Keratinocyte (primary cell): ENCODE results near the gene ADAM12. TPM values are rescaled to one million over a fixed set of nuclear protein-coding genes. Genes with fewer than 3 reads are reported as not detected.

Source experiments
- DNase-seq: peaks from one replicate; pipeline ENCODE4 v3.0.0-alpha.2; 2011; ENCODE audit warnings: low read depth, missing footprints, low spot score
- FAIRE-seq: peaks from 2 replicates; lab custom pipeline; 2011; peaks lifted over from hg19 to GRCh38; lab: Jason Lieb, UNC
- H2AFZ ChIP-seq: 2 replicates; pipeline ENCODE4 v1.6.0; 2012; ENCODE audit warnings: low read length, control low read depth, inconsistent platforms; ENCODE audit not compliant: control insufficient read depth
- H3K27ac ChIP-seq: 2 replicates; pipeline ENCODE4 v1.5.1; 2011; ENCODE audit warnings: low read length; ENCODE audit not compliant: control insufficient read depth, insufficient read depth
- H3K27me3 ChIP-seq: 3 replicates; pipeline ENCODE4 v1.6.0; 2011; ENCODE audit warnings: low read length; ENCODE audit not compliant: control insufficient read depth, insufficient read depth; ENCODE audit errors: extremely low read depth
- H3K36me3 ChIP-seq, 2 experiments: 2 replicates in 1 of 2; 3 replicates in 1 of 2; pipeline ENCODE4 v1.5.1; 2011; ENCODE audit warnings: low read length in 2 of 2, mild to moderate bottlenecking in 1 of 2; ENCODE audit not compliant: control insufficient read depth in 2 of 2, insufficient read depth in 2 of 2; ENCODE audit errors: extremely low read depth in 1 of 2
- H3K4me1 ChIP-seq: 3 replicates; pipeline ENCODE4 v1.5.1; 2011; ENCODE audit warnings: low read length; ENCODE audit not compliant: control insufficient read depth, insufficient read depth; ENCODE audit errors: extremely low read depth
- H3K4me2 ChIP-seq: 3 replicates; pipeline ENCODE4 v1.6.0; 2011; ENCODE audit warnings: low read depth, low read length; ENCODE audit not compliant: control insufficient read depth, insufficient read depth; ENCODE audit errors: extremely low read depth
- H3K4me3 ChIP-seq, 3 experiments: fragments of 200-600 bp in 1 of 3; sonication (generic) in 1 of 3; 2 replicates in 2 of 3; 3 replicates in 1 of 3; pipeline ENCODE4 v1.5.1; 2011 to 2016; ENCODE audit warnings: low read length in 3 of 3, mild to moderate bottlenecking in 3 of 3, control low read depth in 2 of 3, inconsistent platforms in 1 of 3, low read depth in 1 of 3, mixed read lengths in 1 of 3, mixed run types in 1 of 3, moderate library complexity in 1 of 3; ENCODE audit not compliant: control insufficient read depth in 2 of 3, insufficient read depth in 2 of 3; ENCODE audit errors: extremely low read depth in 1 of 3
- H3K79me2 ChIP-seq: 2 replicates; pipeline ENCODE4 v1.6.0; 2012; ENCODE audit warnings: low read length; ENCODE audit not compliant: control insufficient read depth, insufficient read depth
- H3K9ac ChIP-seq: 3 replicates; pipeline ENCODE4 v1.6.0; 2011; ENCODE audit warnings: low read length; ENCODE audit not compliant: control insufficient read depth, insufficient read depth; ENCODE audit errors: extremely low read depth
- H3K9me1 ChIP-seq: 3 replicates; pipeline ENCODE4 v1.6.0; 2011; ENCODE audit warnings: low read length; ENCODE audit not compliant: control insufficient read depth, insufficient read depth; ENCODE audit errors: extremely low read depth
- H3K9me3 ChIP-seq: 2 replicates; pipeline ENCODE4 v1.5.1; 2012; ENCODE audit warnings: low read depth, low read length; ENCODE audit not compliant: control insufficient read depth
- H4K20me1 ChIP-seq: 3 replicates; pipeline ENCODE4 v1.6.0; 2011; ENCODE audit warnings: low read length; ENCODE audit not compliant: control insufficient read depth, insufficient read depth; ENCODE audit errors: extremely low read depth
- EZH2 ChIP-seq: IDR thresholded peaks from one replicate; pipeline ENCODE4 v1.6.1; 2012; ENCODE audit warnings: inconsistent platforms, mild to moderate bottlenecking, low read length, moderate library complexity
- dilution Hi-C: fragments of 300-500 bp; cut with MboI; formaldehyde crosslinking; loops from one replicate; pipeline ENCODE4 v1.7.0; 2020; ENCODE audit warnings: low sequenced_read_pairs; ENCODE audit not compliant: extremely low pct_ligation_motif_present
- polyA minus RNA-seq, 3 experiments: library from RNA; depleted of rRNA, polyadenylated mRNA; stranded (reverse); fragments of >200 nt; gene quantifications; 1 replicate in 1 of 3; 2 replicates in 1 of 3; 3 replicates in 1 of 3; pipeline ENCODE4 v1.2.3, GENCODE V29; 2011
- polyA plus RNA-seq, 5 experiments: library from polyadenylated mRNA; depleted of rRNA in 3 of 5; stranded (reverse) in 3 of 5; stranded (forward) in 1 of 5; unstranded in 1 of 5; fragments of >200 nt; gene quantifications; 1 replicate in 1 of 5; 2 replicates in 3 of 5; 3 replicates in 1 of 5; pipeline versions ENCODE4 v1.2.1 to v1.2.3, GENCODE V29; 2011 to 2012; ENCODE audit warnings: missing spikeins in 2 of 5, low read depth in 1 of 5, low replicate concordance in 1 of 5
- TF ChIP-seq, protein P1 (sequence below), 3 experiments: IDR thresholded peaks in 1 of 3; conservative IDR thresholded peaks in 1 of 3; optimal IDR thresholded peaks in 1 of 3; 2 replicates in 2 of 3; 3 replicates in 1 of 3; pipeline versions ENCODE3 to v1.5.1; 2011; ENCODE audit warnings: low read length in 3 of 3, mild to moderate bottlenecking in 3 of 3, moderate library complexity in 2 of 3, control low read depth in 1 of 3, inconsistent platforms in 1 of 3; ENCODE audit not compliant: insufficient read depth in 2 of 3; ENCODE audit errors: extremely low read depth in 1 of 3

Gene ADAM12, protein sequence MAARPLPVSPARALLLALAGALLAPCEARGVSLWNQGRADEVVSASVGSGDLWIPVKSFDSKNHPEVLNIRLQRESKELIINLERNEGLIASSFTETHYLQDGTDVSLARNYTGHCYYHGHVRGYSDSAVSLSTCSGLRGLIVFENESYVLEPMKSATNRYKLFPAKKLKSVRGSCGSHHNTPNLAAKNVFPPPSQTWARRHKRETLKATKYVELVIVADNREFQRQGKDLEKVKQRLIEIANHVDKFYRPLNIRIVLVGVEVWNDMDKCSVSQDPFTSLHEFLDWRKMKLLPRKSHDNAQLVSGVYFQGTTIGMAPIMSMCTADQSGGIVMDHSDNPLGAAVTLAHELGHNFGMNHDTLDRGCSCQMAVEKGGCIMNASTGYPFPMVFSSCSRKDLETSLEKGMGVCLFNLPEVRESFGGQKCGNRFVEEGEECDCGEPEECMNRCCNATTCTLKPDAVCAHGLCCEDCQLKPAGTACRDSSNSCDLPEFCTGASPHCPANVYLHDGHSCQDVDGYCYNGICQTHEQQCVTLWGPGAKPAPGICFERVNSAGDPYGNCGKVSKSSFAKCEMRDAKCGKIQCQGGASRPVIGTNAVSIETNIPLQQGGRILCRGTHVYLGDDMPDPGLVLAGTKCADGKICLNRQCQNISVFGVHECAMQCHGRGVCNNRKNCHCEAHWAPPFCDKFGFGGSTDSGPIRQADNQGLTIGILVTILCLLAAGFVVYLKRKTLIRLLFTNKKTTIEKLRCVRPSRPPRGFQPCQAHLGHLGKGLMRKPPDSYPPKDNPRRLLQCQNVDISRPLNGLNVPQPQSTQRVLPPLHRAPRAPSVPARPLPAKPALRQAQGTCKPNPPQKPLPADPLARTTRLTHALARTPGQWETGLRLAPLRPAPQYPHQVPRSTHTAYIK
- polyA plus RNA-seq (0.05 to 0.14 TPM (median 0.07 TPM) in 3 replicates), polyA minus RNA-seq (0.06 to 0.13 TPM in 2 of 3 replicates, not detected in the other)
- not detected for polyA plus RNA-seq (2011; ENCODE audit: low read depth)
- polyA plus RNA-seq (2011; cell fraction: cytosol; rRNA removed): 0.09 and 0.12 TPM in 2 replicates
- 0.13 and 0.14 TPM in 2 replicates for polyA plus RNA-seq (2011; cell fraction: nucleus; rRNA removed)
- polyA plus RNA-seq (2012; ENCODE audit: low replicate concordance): 0.06 and 0.07 TPM in 2 replicates
- not detected for polyA minus RNA-seq (2011; cell fraction: cytosol; rRNA and poly(A)+ RNA removed)
- 0.21 and 0.47 TPM in 2 replicates for polyA minus RNA-seq (2011; cell fraction: nucleus; rRNA and poly(A)+ RNA removed)

GRCh38 chr10:126387931-126388911 lies at the start of gene ADAM12:
Gene ADAM12, minus strand, starts transcription at chr10:126388477. Its CDS starts 332 bp downstream, at chr10:126388145.
- DNase-seq (no peak), FAIRE-seq (no peak)
- peak; percentile 9 for TF ChIP-seq EZH2
- TF ChIP-seq, protein P1, sequence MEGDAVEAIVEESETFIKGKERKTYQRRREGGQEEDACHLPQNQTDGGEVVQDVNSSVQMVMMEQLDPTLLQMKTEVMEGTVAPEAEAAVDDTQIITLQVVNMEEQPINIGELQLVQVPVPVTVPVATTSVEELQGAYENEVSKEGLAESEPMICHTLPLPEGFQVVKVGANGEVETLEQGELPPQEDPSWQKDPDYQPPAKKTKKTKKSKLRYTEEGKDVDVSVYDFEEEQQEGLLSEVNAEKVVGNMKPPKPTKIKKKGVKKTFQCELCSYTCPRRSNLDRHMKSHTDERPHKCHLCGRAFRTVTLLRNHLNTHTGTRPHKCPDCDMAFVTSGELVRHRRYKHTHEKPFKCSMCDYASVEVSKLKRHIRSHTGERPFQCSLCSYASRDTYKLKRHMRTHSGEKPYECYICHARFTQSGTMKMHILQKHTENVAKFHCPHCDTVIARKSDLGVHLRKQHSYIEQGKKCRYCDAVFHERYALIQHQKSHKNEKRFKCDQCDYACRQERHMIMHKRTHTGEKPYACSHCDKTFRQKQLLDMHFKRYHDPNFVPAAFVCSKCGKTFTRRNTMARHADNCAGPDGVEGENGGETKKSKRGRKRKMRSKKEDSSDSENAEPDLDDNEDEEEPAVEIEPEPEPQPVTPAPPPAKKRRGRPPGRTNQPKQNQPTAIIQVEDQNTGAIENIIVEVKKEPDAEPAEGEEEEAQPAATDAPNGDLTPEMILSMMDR (optimal IDR thresholded peaks at IDR 0.05 in 1 of 3, IDR thresholded peaks at IDR 0.05 in 1 of 3, conservative IDR thresholded peaks at IDR 0.05 in 1 of 3; ENCODE audit: extremely low read depth in 1 of 3, insufficient read depth in 2 of 3, low read length in 3 of 3): no peak
- H3K9me3 ChIP-seq: no peaks in the 10 kb centered on the region
- H3K36me3 ChIP-seq: no peaks in the 10 kb centered on the region
- dilution Hi-C loops: no loop called here
- H3K4me1 ChIP-seq: peaks cover 3% of the 10 kb centered on the region
- H3K9ac ChIP-seq: peak within 1 kb of the TSS; percentile 33
- H3K4me3 ChIP-seq: peak within 1 kb of the TSS; percentile 39 to 70 (median 63)
- H3K9me1 ChIP-seq: no peaks in the 10 kb centered on the region
- no peaks in the 10 kb centered on the region for H3K79me2 ChIP-seq
- no peak within 1 kb of the TSS for H3K27ac ChIP-seq
- no peaks in the 10 kb centered on the region for H4K20me1 ChIP-seq
- H2AFZ ChIP-seq: peak within 1 kb of the TSS; percentile 83
- H3K27me3 ChIP-seq: peaks cover 24% of the 10 kb centered on the region
- peak within 1 kb of the TSS; percentile 89 for H3K4me2 ChIP-seq
